SKM-1 (cell line): ENCODE results near the gene LRP1-AS.
A peak's percentile ranks its signal among the peaks of the same experiment; 100 is the strongest.

Experiments
- DNase-seq: peaks from one replicate; lab custom pipeline; 2025; ENCODE audit not compliant: unreplicated experiment; lab: John Stamatoyannopoulos, UW

Gene LRP1-AS

DNA sequence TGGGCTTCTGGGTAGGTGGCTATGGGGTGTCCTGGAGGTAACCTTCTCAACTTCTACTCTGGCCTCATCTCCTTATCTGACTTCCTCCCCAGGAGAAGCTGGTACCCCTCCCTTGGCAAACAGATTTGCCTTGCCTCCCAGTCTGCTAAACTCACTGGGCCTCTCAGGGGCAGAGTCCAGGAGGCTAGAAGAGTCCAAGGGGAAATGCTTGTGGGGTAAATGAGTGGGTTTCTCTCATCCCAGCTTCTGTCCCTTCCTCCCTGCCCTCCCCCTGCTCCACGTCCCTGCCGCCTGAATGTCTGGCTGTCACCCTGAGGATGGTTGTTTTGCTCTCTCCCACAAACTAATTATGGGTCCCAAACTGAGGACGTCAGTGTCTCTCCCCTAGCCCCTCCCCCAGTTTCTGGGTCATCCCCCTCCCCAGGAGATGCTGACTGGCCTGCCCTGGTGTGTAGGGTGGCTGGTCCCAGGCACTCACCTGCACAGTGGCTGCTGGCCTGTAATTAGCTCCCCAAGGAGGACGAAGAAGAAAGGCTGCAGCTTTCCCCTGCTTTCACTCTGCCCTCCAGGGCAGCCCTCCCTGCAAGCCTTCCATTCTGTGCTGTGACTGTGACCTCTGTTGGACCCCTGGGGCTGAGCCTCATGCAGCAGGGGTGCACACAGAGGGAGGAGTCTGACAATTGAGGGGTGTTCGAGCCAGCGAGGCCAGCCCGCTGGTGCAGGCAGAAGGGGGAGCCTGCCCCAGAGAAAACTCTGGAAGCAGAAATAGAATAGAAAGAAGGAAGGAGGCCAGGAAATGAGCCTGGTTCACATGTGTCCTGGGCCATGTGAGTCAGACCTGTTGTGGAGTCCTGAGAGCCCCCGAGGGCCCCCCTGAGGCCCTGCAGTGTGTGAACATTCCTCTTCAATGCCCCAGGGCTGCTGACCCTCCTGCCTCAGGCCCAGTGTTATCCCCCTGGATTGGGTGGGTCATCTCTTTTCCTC lies at the start of gene LRP1-AS:
Gene LRP1-AS, minus strand, starts transcription at position 659 of the 984 bp plus-strand sequence.
- DNase-seq: peak; percentile 12

DNA sequence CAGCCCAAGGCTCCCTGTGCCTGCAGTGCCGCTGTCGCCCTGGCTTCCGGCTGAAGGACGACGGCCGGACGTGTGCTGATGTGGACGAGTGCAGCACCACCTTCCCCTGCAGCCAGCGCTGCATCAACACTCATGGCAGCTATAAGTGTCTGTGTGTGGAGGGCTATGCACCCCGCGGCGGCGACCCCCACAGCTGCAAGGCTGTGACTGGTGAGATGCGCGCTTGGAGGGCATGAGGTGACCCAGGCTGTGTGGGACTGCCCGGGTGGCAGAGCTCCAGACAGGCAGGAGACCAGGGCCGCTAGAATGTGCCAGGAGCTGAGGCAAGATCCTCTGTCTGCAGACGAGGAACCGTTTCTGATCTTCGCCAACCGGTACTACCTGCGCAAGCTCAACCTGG lies 49.5 kb upstream of the LRP1-AS start:
- DNase-seq: no peak

DNA sequence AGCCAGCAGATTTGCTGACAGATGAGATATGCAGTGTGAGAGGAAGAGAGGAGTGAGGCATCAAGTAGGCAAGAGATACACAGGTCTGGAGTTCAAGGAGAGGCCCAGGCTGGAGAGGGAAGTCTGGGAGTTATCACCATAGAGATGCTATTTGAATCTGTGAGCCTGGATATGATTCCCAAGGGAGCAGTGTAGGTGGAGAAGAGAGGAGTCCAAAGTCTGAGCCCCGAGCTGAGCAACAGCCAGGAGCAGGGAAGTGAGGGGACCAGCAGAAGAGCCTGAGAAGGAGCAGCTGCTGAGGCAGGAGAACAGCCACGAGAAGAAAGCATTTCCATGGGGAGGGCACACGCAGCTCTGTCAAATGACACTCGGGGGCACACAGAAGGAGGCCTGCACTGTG lies 49.0 kb upstream of the LRP1-AS start:
- DNase-seq: no peak

DNA sequence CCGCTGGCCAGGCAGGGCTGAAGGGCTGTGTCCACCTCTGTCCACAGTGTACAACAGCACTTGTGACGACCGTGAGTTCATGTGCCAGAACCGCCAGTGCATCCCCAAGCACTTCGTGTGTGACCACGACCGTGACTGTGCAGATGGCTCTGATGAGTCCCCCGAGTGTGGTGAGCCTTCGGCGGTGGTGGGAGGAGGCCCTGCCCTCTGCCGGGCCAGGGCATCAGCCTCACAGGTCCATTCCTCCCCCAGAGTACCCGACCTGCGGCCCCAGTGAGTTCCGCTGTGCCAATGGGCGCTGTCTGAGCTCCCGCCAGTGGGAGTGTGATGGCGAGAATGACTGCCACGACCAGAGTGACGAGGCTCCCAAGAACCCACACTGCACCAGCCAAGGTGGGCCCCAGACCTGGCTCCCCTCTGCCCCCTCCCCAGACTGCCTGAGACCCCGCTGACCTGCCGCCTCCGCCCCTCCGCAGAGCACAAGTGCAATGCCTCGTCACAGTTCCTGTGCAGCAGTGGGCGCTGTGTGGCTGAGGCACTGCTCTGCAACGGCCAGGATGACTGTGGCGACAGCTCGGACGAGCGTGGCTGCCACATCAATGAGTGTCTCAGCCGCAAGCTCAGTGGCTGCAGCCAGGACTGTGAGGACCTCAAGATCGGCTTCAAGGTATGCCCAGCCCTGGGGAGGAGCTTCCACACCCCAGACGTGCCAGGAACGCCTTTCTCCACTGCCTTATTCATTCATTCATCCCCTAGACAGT lies 48.4 kb upstream of the LRP1-AS start:
- DNase-seq: no peak

DNA sequence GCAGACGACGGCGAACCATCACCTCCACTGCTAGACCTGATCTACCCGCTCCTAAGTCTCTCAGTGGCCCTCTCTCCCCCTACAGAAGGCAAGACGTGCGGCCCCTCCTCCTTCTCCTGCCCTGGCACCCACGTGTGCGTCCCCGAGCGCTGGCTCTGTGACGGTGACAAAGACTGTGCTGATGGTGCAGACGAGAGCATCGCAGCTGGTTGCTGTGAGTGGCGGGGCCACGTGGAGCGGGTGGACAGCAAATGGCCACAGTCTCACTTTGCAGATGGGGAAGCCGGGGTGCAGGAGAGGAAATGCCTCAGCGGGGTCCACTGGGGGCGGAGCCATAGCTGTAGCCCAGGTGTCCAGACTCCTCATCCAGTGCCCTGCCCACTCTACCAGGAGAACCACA lies 47.8 kb upstream of the LRP1-AS start:
- DNase-seq: no peak

DNA sequence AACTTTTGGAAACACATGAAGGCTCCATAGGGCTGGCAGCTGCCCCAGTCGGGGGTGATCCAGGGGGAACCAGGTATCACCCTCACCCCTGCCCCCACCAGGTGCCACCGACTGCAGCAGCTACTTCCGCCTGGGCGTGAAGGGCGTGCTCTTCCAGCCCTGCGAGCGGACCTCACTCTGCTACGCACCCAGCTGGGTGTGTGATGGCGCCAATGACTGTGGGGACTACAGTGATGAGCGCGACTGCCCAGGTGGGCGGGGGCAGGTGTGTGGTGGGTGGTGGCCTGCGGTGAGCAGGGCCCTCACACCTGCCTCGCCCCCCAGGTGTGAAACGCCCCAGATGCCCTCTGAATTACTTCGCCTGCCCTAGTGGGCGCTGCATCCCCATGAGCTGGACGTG lies 46.8 kb upstream of the LRP1-AS start:
- no peak for DNase-seq

DNA sequence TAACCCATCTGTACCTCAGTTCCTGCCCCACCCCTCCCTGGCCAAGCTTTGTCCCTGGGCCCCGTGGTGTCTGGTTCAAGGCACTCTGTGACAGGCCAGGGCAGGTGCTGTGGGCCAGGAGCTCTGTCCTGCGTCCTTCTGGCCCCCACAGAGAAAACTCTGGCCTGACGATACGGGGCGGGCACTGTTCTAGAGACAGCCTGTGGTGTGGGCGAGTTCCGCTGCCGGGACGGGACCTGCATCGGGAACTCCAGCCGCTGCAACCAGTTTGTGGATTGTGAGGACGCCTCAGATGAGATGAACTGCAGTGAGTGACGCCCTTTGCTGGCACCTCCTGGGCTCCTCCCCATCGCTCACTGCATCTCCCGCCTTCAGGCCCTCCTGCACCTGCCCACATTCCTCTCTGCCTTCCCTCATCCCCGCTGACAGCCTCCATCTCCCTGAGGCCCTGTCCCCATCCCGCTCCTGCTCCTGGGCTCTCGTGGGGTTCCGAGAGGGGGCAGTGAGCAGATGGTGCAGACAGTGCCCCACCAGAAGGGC lies 46.4 kb upstream of the LRP1-AS start:
- no peak for DNase-seq

DNA sequence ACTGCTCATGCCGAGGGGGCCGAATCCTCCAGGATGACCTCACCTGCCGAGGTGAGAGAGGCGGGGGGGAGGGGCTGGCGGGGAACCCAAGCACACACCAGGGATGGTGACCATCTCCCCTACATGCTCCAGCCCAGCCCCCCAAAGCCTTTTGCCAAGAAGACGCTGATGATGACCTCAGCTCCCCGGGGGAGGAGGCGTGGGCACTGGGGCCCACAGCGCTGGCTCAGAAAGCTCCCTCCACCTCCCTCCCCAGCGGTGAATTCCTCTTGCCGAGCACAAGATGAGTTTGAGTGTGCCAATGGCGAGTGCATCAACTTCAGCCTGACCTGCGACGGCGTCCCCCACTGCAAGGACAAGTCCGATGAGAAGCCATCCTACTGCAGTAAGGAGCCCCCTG lies 45.5 kb upstream of the LRP1-AS start:
- DNase-seq: no peak

DNA sequence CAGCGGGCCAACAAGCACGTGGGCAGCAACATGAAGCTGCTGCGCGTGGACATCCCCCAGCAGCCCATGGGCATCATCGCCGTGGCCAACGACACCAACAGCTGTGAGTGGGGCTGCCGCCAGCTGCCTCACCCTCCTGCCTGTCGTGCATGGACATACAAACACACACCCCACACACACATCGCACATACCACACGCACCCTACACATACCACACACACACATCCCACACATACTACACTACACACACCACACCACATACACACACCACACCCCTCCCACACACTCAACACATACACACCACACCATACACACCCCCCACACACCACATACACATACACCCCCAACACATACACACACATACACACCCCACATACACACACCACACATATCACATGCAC lies 44.0 kb upstream of the LRP1-AS start:
- no peak for DNase-seq

DNA sequence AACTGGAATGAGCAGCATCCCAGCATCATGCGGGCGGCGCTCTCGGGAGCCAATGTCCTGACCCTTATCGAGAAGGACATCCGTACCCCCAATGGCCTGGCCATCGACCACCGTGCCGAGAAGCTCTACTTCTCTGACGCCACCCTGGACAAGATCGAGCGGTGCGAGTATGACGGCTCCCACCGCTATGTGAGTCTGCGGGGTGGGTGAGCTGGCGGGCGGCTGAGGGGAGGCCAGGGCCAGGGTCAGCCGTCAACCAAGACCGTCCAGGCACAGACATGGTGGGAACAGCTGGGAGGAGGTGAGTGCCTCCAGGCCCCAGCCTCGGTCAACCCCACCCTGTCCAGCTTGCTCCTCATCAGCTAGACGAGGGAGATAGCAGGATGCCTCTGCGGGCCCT lies 43.4 kb upstream of the LRP1-AS start:
- no peak for DNase-seq

DNA sequence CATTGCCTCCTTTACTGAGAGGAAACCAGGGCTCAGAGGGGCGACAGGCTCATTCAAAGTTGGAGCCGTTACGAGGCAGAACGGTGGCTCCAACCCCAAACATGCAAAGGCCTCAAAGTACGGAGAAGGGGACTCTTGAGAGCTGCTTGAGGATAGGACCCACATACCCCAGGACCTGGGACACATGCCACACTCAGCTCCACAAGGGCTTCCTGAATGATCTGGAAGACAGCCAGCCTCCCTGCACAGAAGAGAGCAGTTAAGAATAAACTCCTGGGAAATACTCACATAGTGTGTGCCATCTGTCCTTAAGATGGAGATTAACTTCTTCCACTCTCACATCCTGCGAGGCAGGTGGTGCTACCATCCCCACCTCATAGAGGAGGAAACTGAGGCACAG lies 42.6 kb upstream of the LRP1-AS start:
- no peak for DNase-seq

DNA sequence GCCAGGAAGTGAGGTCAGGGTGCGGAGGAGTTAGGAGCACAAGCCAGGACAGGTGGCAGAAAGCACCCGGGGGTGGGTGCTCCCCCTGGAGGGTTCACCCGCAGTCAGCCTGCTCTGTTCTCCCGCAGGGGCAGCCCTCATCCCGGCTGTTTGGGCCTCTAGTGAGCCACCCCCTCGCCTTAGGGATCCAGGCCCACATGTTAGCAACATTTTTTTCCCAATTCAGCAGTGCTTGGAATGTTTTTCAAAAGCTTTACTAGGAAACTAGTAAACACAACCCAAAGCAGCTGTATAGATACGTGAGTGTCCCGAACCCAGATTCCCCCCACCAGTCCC lies 40.6 kb upstream of the LRP1-AS start:
- DNase-seq: no peak

DNA sequence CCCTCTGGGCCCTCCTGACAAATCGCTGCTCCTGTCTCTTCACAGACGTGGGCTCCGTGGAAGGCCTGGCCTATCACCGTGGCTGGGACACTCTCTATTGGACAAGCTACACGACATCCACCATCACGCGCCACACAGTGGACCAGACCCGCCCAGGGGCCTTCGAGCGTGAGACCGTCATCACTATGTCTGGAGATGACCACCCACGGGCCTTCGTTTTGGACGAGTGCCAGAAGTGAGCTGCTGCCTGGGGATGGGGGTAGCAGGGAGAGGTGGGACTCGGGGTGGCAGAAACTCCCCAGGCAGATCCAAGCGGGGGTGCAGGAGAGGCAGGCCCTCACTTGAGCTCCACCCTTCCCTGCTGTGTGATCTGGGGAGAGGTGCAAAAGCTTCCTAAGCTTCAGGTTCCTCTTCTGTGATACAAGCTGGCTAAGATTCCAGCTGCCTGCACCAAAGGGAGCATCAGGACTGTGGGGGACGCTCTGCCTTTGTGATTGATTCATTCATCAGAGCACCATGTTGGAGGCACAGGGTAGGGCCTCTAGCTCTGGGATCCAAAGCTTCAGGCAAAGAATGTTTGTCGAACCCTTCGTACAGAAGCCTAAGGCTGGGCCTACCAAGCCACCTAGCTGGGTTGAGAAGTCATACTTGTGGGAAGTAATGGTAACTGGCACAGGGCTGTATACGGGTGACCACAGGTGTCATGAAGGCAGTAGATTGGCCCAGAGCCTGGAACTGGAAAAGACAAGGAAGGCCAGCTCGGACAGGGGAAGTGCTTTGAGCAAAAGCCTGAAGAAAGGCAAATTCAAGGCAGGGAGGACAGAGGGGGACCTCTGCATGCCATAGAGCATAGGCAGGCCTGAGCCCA lies 40.0 kb upstream of the LRP1-AS start:
- DNase-seq: no peak

DNA sequence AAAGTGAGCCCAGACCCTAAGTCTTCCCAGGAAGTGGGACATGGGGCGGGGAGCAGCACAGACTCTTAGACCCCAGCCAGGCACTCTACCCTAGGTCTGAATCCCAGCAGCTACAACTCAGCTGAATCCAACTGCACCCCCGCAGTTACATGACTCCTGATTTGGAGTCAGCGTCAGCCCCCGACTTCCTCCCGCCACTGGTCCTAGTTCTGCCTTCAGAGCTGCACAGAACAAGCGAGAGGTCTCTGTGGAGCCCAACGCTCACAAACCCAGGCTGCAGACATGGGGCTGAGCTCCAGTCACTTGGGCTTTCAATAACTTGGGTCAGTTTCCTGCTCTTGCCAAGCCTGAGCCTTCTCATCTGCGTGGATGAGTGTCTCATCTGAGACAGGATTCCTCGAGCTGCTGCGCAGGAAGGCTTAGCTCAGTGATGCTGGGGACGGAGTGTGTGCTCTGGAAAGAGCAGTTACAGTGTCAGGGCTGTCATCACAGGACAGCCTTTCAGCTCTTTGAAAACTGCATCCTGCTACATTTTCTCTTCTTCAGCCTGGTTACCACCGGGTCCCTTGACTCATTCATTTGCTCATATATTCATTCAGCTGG lies 38.6 kb upstream of the LRP1-AS start:
- DNase-seq: no peak

DNA sequence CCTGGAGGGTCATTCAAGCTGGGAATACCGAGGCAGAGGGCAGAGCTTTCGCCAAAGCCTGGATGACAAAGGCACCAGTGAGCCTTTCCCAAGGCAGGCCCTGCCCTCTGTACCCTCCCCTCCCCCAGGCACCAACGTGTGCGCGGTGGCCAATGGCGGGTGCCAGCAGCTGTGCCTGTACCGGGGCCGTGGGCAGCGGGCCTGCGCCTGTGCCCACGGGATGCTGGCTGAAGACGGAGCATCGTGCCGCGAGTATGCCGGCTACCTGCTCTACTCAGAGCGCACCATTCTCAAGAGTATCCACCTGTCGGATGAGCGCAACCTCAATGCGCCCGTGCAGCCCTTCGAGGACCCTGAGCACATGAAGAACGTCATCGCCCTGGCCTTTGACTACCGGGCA lies 38.0 kb upstream of the LRP1-AS start:
- DNase-seq: no peak

DNA sequence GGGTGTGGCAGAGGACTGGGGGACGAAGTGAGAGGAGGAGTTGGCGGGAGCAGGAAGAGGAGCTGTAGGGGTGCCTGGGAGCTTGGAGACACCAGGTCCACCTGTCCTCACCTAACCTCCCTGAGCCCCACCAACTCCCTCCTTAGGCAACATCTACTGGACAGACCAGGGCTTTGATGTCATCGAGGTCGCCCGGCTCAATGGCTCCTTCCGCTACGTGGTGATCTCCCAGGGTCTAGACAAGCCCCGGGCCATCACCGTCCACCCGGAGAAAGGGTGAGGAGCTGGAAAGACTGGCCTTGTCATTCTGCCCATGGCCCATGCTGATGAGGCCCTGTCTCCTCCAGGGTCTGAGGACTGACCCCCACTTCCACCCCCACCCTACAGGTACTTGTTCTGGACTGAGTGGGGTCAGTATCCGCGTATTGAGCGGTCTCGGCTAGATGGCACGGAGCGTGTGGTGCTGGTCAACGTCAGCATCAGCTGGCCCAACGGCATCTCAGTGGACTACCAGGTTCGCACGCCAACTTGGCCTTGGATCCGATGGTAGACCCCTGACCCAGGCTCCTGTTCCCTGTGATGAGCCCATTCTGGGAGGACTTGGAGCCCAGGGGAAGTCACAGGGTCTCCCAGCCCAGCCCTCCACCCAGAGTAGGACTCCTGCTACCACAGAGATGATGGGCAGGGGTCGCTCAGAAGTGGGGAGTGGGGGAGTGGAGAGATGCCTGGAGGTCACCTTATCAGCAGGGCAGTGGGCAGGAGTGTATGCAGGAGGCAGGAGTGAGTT lies 36.7 kb upstream of the LRP1-AS start:
- DNase-seq: no peak

DNA sequence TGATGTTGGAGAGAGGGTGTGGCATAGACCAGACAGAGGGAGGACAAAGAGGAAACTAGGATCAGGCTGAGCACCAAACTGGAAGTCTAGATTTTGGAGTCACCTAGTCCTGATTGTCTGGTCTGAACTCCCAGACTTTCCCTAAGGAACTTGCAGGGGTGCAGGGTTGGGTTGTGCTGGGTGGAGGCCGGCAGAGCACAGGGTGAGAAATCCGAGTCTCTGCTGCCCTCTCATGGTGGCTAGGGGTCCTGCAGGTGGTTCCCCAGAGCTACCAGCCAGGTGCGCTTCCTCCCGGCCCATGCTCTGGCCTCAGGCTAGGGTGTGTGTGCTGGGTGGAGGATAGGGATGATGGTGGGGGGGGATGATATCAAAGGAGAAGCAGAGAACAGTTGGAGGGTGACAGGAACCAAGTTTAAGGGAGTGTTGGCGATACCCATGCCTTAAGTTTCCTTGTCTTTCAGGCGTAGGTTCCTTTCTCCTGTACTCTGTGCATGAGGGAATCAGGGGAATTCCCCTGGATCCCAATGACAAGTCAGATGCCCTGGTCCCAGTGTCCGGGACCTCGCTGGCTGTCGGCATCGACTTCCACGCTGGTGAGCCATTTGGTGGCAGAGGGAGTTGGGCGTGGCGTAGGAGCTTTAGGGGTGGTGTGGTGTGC lies 35.6 kb upstream of the LRP1-AS start:
- no peak for DNase-seq

DNA sequence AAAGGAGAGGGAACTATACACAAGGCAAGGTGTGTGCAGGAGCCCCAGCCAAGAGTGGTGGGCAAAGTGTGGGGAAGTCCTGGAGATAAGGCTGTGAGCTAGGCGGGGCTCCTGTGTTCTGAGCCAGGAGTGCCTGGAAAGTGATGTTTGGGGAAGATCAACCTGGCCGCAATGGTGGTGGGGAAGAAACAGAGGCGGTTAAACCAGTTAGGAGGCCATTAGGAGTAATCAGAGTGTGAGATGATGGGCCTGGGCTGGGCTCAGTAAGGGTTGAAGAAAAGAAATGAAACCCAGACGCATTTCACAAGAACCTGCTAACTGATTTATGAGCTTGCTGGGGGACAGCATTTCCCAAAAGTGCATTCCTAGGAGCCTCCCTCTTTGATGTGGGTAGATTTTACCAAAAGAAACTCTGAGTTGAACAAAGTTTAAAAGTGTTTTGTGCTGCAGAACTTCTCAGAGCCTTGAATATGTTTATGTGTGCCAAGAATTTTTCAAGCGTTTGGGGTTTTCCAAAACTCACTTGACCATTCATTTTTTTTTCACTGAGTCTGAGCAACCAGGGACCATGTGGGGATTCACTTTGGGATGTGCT lies 34.2 kb upstream of the LRP1-AS start:
- DNase-seq: no peak

DNA sequence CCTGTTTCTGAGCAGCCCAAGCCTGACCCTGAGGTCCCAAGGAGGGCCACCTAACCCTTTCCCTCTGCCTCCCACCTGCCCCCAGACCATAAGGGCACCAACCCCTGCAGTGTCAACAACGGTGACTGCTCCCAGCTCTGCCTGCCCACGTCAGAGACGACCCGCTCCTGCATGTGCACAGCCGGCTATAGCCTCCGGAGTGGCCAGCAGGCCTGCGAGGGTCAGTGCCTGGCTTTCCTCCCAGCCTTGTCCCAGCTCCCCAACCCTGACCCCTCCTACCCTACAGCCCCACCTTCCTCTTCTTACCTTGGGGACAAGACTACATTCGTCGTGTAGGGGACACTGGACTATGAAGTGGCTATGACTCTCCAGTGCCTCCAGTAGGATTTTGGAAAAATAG lies 33.7 kb upstream of the LRP1-AS start:
- DNase-seq: no peak
